Fibroblast of lung (primary cell): ENCODE measurements around the gene ABLIM3.

Experiments
- EZH2 ChIP-seq: IDR thresholded peaks from 2 replicates; pipeline ENCODE4 v1.5.1; 2012; ENCODE audit warnings: low read length, control low read depth, mild to moderate bottlenecking; ENCODE audit errors: missing control alignments
- TF ChIP-seq, protein P1 (sequence below), 2 donors: IDR thresholded peaks in 1 of 2; conservative IDR thresholded peaks in 1 of 2; 1 replicate in 1 of 2; 2 replicates in 1 of 2; pipeline ENCODE4 v1.5.1; 2011 to 2012; ENCODE audit warnings: low read length in 2 of 2, control low read depth in 1 of 2, inconsistent platforms in 1 of 2, low read depth in 1 of 2, mild to moderate bottlenecking in 1 of 2

DNA sequence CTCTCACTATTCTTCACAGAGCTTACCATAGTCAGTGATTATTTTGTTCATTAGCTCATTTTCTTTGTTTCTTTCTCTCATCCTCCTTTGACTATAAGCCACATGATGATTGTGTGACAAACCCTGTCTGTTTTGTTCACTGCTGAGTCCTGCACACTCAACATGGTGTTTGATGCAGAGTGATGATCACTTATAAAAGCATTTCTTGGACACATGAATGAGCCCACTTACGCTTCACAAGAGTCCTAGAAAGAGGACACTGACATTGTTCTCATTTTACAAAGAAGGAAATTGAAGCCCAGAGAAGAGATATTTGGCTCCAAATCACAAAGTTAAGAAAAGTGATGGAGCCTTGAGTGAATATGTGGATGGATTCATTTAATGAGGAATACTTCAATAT lies 13.4 kb downstream of the ABLIM3 start:
- TF ChIP-seq, protein P1, sequence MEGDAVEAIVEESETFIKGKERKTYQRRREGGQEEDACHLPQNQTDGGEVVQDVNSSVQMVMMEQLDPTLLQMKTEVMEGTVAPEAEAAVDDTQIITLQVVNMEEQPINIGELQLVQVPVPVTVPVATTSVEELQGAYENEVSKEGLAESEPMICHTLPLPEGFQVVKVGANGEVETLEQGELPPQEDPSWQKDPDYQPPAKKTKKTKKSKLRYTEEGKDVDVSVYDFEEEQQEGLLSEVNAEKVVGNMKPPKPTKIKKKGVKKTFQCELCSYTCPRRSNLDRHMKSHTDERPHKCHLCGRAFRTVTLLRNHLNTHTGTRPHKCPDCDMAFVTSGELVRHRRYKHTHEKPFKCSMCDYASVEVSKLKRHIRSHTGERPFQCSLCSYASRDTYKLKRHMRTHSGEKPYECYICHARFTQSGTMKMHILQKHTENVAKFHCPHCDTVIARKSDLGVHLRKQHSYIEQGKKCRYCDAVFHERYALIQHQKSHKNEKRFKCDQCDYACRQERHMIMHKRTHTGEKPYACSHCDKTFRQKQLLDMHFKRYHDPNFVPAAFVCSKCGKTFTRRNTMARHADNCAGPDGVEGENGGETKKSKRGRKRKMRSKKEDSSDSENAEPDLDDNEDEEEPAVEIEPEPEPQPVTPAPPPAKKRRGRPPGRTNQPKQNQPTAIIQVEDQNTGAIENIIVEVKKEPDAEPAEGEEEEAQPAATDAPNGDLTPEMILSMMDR (conservative IDR thresholded peaks at IDR 0.05 in 1 of 2, IDR thresholded peaks at IDR 0.05 in 1 of 2; ENCODE audit: low read depth in 1 of 2, low read length in 2 of 2): no peak
- no peak for TF ChIP-seq EZH2
